ENCODE data around the gene TEX52. TPM values are rescaled to one million over a fixed set of nuclear protein-coding genes. Genes with fewer than 3 reads are reported as not detected.

TEX52 gene
- total and polyA plus RNA-seq, 11 donors = not detected

DNA sequence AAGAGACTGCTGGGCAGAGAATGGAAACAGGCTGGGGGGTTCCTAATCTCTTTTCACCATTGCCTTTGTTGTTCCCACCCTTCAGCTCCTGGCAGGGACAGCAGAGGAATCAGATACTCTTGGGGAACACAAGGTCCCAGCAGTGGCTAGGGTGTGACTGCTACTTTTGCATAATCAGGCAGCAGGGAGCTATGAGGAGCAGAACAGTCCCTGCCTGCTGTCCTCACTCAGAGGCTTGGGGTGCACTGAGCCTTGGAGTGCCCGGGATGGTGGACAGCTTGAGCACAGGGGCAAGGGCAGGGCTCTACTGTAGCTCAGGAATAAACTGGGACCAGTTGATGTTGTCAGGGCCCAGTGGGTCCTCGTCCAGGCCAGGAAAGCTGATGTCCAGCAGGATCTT is 1.5 kb upstream of the TEX52 start:
- Histone ChIP-seq H3K9me3 (no peaks in the 10 kb centered on the region), H3K27me3 (no peaks in the 10 kb centered on the region), H3K4me3 (no peak overlapping the region), H3K27ac (peak overlapping the region in 3 of 12 donors; percentile 26 to 49 (median 30)), H3K4me1 (peaks cover 0 to 3% (median 0%) of the 10 kb centered on the region in 12 donors), H3K36me3 (peaks cover 0 to 26% (median 0%) of the 10 kb centered on the region in 9 donors)
- DNase-seq = no peak
- intact Hi-C loops (cut with DNase I) = loop anchor here in 9 of 10 donors (5.0 to 10.0 kb wide), 4 partner anchors 84 to 176 kb away; no protein-coding TSS in a partner anchor
- 81 to 100% (median 91%) methylated on average over 2 of the region's 2 CpGs for WGBS, 4 donors
- TF ChIP-seq, protein P1, sequence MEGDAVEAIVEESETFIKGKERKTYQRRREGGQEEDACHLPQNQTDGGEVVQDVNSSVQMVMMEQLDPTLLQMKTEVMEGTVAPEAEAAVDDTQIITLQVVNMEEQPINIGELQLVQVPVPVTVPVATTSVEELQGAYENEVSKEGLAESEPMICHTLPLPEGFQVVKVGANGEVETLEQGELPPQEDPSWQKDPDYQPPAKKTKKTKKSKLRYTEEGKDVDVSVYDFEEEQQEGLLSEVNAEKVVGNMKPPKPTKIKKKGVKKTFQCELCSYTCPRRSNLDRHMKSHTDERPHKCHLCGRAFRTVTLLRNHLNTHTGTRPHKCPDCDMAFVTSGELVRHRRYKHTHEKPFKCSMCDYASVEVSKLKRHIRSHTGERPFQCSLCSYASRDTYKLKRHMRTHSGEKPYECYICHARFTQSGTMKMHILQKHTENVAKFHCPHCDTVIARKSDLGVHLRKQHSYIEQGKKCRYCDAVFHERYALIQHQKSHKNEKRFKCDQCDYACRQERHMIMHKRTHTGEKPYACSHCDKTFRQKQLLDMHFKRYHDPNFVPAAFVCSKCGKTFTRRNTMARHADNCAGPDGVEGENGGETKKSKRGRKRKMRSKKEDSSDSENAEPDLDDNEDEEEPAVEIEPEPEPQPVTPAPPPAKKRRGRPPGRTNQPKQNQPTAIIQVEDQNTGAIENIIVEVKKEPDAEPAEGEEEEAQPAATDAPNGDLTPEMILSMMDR (IDR thresholded peaks at IDR 0.05) = no peak
- TF ChIP-seq POLR2A (IDR thresholded peaks at IDR 0.05) = no peak
- ATAC-seq = no peak

DNA sequence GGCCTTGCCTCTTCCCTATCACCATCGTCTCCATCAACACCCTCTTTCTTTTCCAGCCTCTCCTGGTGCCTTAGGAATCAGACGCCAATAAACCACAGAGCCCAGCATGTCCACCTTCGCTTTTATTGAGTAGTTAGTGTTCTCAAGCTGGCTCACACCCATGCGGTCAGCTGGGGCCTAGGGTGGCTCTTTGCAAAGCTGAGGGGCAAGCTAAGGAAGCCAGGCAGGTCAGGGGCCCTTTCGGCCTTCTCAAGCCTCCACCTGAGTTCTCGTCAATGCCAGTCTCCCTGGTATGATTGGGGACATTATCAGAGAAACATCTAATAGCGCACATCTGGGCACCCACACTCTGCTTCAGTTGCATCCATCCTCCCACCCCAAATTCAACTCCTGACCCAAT is 737 bp upstream of the TEX52 start:
- no peak for TF ChIP-seq POLR2A (IDR thresholded peaks at IDR 0.05)
- TF ChIP-seq, protein P1 (IDR thresholded peaks at IDR 0.05) = no peak
- Histone ChIP-seq H3K4me1 (peaks cover 0 to 3% (median 0%) of the 10 kb centered on the region in 12 donors), H3K27me3 (no peaks in the 10 kb centered on the region), H3K9me3 (no peaks in the 10 kb centered on the region), H3K27ac (no peak overlapping the region), H3K4me3 (no peak overlapping the region), H3K36me3 (peaks cover 0 to 20% (median 0%) of the 10 kb centered on the region in 9 donors)
- DNase-seq (no peak), ATAC-seq (no peak)
- intact Hi-C loops (cut with DNase I) = loop anchor here in 9 of 10 donors (5.0 to 10.0 kb wide), 4 partner anchors 85 to 177 kb away; no protein-coding TSS in a partner anchor
- WGBS, 4 donors = 95 to 96% (median 95%) methylated on average over 7 of the region's 7 CpGs

DNA sequence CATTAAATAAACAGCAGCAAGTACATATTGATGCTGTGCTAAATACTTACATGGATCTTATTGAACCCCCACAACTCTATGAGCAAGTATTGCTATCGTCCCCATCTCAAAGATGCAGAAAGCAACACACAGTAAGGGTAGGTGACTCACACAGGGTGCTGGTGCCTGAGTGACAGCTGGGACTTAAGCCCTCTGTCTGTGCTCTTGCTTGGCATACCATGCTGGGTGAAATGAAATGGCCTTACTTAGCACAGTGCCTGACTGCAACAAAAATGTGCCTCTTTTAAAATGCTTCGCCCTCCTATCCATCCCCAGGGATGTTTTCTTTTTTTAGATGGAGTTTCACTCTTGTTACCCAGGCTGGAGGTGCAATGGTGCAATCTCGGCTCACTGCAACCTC is 788 bp downstream of the TEX52 start:
- Histone ChIP-seq H3K27me3 (no peaks in the 10 kb centered on the region), H3K36me3 (peaks cover 0 to 20% (median 0%) of the 10 kb centered on the region in 9 donors), H3K4me3 (no peak overlapping the region), H3K4me1 (peaks cover 0 to 3% (median 0%) of the 10 kb centered on the region in 12 donors), H3K27ac (no peak overlapping the region), H3K9me3 (no peaks in the 10 kb centered on the region)
- intact Hi-C loops (cut with DNase I) = loop anchor here in 9 of 10 donors (5.0 to 10.0 kb wide), 4 partner anchors 86 to 179 kb away; no protein-coding TSS in a partner anchor
- 87 to 94% (median 91%) methylated on average over 3 of the region's 3 CpGs for WGBS, 4 donors
- DNase-seq = no peak
- ATAC-seq = no peak
- TF ChIP-seq POLR2A (IDR thresholded peaks at IDR 0.05) = no peak
- TF ChIP-seq, protein P1 (IDR thresholded peaks at IDR 0.05) = no peak

DNA sequence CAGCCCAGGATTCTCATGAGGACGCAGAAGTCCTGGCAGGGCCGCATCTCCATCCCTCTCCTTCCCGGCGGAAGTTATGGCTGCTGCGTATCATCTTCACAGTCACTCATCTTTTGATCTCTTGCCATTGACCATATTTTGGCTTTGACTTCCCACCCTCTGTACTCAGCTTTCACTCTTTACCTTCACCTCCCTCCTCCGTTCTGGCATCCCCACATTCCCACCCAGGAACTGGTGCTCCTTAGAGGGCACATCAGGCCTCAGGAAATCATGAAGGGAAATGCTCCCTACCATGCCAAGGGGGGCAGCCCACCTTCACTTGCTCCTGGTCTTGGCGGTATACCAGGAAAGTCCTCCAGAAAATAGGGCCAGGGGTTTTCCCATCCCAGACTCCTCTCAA is 1.3 kb downstream of the TEX52 start:
- no peak overlapping the region for H3K4me3 ChIP-seq
- DNase-seq (no peak), ATAC-seq (no peak)
- TF ChIP-seq POLR2A (IDR thresholded peaks at IDR 0.05) = no peak
- TF ChIP-seq, protein P1 (IDR thresholded peaks at IDR 0.05) = no peak
- peaks cover 0 to 20% (median 0%) of the 10 kb centered on the region in 9 donors for H3K36me3 ChIP-seq
- no peaks in the 10 kb centered on the region for H3K27me3 ChIP-seq
- no peak overlapping the region for H3K27ac ChIP-seq
- WGBS, 4 donors = 88 to 98% (median 95%) methylated on average over 7 of the region's 7 CpGs
- H3K4me1 ChIP-seq = peaks cover 0 to 3% (median 0%) of the 10 kb centered on the region in 12 donors
- no peaks in the 10 kb centered on the region for H3K9me3 ChIP-seq
- intact Hi-C loops (cut with DNase I) = loop anchor here in 9 of 10 donors (5.0 to 10.0 kb wide), 4 partner anchors 87 to 179 kb away; no protein-coding TSS in a partner anchor
